Measurements from ENCODE around the gene TKTL2.

Gene TKTL2

GRCh38 chr4:163440040-163440439, 33.5 kb downstream of the TKTL2 start:
- no peak for DNase-seq
